Fibroblast of lung (primary cell): ENCODE results near the gene MACROD2. TPM values are rescaled to one million over a fixed set of nuclear protein-coding genes. Genes with fewer than 3 reads are reported as not detected.

Experiments used
- DNase-seq, 2 donors: peaks; one replicate each; pipeline versions ENCODE4 v3.0.0 to v3.0.0-alpha.2; 2010; ENCODE audit warnings: low read depth in 2 of 2
- H2AFZ ChIP-seq: 2 replicates; pipeline ENCODE4 v1.5.1; 2012; ENCODE audit warnings: low read length, control low read depth, inconsistent platforms
- H3K27ac ChIP-seq: 2 replicates; pipeline ENCODE4 v1.5.1; 2011; ENCODE audit warnings: low read length, control low read depth; ENCODE audit not compliant: insufficient read depth
- H3K27me3 ChIP-seq: 2 replicates; pipeline ENCODE4 v1.5.1; 2011; ENCODE audit warnings: mild to moderate bottlenecking, low read length; ENCODE audit not compliant: control insufficient read depth, insufficient read depth
- H3K36me3 ChIP-seq: 2 replicates; pipeline ENCODE4 v1.5.1; 2011; ENCODE audit warnings: low read length; ENCODE audit not compliant: control insufficient read depth, insufficient read depth
- H3K4me1 ChIP-seq: 2 replicates; pipeline ENCODE4 v1.5.1; 2011; ENCODE audit warnings: low read length; ENCODE audit not compliant: control insufficient read depth, insufficient read depth; ENCODE audit errors: extremely low read depth
- H3K4me2 ChIP-seq: 2 replicates; pipeline ENCODE4 v1.5.1; 2011; ENCODE audit warnings: low read length, control low read depth; ENCODE audit not compliant: insufficient read depth; ENCODE audit errors: extremely low read depth
- H3K4me3 ChIP-seq, 4 experiments: fragments of 200-600 bp in 1 of 4; sonication (generic) in 1 of 4; replicated peaks in 1 of 4; 2 replicates each; pipeline ENCODE4 v1.5.1; 2011 to 2016; ENCODE audit warnings: low read length in 4 of 4, low read depth in 3 of 4, mild to moderate bottlenecking in 3 of 4, control low read depth in 2 of 4, inconsistent platforms in 1 of 4, mixed read lengths in 1 of 4; ENCODE audit not compliant: insufficient read depth in 1 of 4; ENCODE audit errors: control extremely low read depth in 1 of 4
- H3K79me2 ChIP-seq: 2 replicates; pipeline ENCODE4 v1.5.1; 2012; ENCODE audit warnings: mild to moderate bottlenecking, low read length, inconsistent platforms; ENCODE audit not compliant: control insufficient read depth, insufficient read depth
- H3K9ac ChIP-seq: 2 replicates; pipeline ENCODE4 v1.5.1; 2011; ENCODE audit warnings: mild to moderate bottlenecking, low read length, control low read depth; ENCODE audit not compliant: insufficient read depth
- H3K9me3 ChIP-seq: 2 replicates; pipeline ENCODE4 v1.5.1; 2012; ENCODE audit warnings: low read depth, low read length; ENCODE audit not compliant: control insufficient read depth, insufficient read depth
- H4K20me1 ChIP-seq: 2 replicates; pipeline ENCODE4 v1.5.1; 2011; ENCODE audit warnings: low read length; ENCODE audit not compliant: control insufficient read depth, insufficient read depth; ENCODE audit errors: extremely low read depth
- EZH2 ChIP-seq: IDR thresholded peaks from 2 replicates; pipeline ENCODE4 v1.5.1; 2012; ENCODE audit warnings: low read length, control low read depth, mild to moderate bottlenecking; ENCODE audit errors: missing control alignments
- polyA plus RNA-seq, 2 donors: library from polyadenylated mRNA; depleted of rRNA in 1 of 2; stranded (reverse) in 1 of 2; unstranded in 1 of 2; fragments of >200 nt; gene quantifications; 2 replicates each; pipeline ENCODE4 v1.2.1, GENCODE V29; 2011 to 2012; ENCODE audit warnings: missing spikeins in 1 of 2
- total RNA-seq: library from RNA; depleted of rRNA; stranded (reverse); fragments of >200 nt; gene quantifications from 2 replicates; pipeline ENCODE4 v1.2.1, GENCODE V29; 2014
- TF ChIP-seq, protein P1 (sequence below), 2 donors: IDR thresholded peaks in 1 of 2; conservative IDR thresholded peaks in 1 of 2; 1 replicate in 1 of 2; 2 replicates in 1 of 2; pipeline ENCODE4 v1.5.1; 2011 to 2012; ENCODE audit warnings: low read length in 2 of 2, control low read depth in 1 of 2, inconsistent platforms in 1 of 2, low read depth in 1 of 2, mild to moderate bottlenecking in 1 of 2

MACROD2 gene
- total and polyA plus RNA-seq, 2 donors (not counting 1 experiment from before 2014, with no cell fraction given) = 0.54 to 1.7 TPM

- no peaks in the 10 kb centered on the region for H3K79me2 ChIP-seq
Measured at GRCh38 chr20:14885661-14886060, 890.3 kb downstream of the MACROD2 start.

DNA sequence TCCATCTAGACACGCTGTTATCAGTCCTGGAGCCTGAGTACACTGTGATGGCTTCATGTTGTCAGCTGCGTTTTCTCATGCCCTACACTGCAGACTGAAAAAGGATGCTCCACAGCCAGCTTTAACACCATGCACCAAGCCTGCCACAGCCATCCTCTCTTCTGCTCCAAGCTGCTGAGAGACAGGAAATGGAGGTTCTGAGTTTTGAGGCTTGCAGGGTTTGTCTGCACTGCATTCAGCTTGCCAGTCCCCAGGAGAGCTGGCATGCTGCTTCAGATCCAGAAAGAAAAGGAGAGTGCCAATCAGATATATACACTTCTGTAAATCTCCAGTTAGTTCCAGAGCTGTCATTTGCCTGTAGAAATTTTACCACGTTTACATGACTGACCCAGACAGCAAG lies 892.8 kb downstream of the MACROD2 start:
- no peaks in the 10 kb centered on the region for H3K79me2 ChIP-seq
- H3K9ac ChIP-seq = no peak overlapping the region
- no peaks in the 10 kb centered on the region for H3K9me3 ChIP-seq
- no peak for TF ChIP-seq EZH2
- TF ChIP-seq, protein P1, sequence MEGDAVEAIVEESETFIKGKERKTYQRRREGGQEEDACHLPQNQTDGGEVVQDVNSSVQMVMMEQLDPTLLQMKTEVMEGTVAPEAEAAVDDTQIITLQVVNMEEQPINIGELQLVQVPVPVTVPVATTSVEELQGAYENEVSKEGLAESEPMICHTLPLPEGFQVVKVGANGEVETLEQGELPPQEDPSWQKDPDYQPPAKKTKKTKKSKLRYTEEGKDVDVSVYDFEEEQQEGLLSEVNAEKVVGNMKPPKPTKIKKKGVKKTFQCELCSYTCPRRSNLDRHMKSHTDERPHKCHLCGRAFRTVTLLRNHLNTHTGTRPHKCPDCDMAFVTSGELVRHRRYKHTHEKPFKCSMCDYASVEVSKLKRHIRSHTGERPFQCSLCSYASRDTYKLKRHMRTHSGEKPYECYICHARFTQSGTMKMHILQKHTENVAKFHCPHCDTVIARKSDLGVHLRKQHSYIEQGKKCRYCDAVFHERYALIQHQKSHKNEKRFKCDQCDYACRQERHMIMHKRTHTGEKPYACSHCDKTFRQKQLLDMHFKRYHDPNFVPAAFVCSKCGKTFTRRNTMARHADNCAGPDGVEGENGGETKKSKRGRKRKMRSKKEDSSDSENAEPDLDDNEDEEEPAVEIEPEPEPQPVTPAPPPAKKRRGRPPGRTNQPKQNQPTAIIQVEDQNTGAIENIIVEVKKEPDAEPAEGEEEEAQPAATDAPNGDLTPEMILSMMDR (conservative IDR thresholded peaks at IDR 0.05 in 1 of 2, IDR thresholded peaks at IDR 0.05 in 1 of 2; ENCODE audit: low read depth in 1 of 2, low read length in 2 of 2) = no peak
- H3K27ac ChIP-seq = no peak overlapping the region
- H2AFZ ChIP-seq = no peak overlapping the region
- no peaks in the 10 kb centered on the region for H3K4me1 ChIP-seq
- no peaks in the 10 kb centered on the region for H3K27me3 ChIP-seq
- H3K36me3 ChIP-seq = no peaks in the 10 kb centered on the region
- DNase-seq = no peak
- no peak overlapping the region for H3K4me3 ChIP-seq
- no peak overlapping the region for H3K4me2 ChIP-seq
- H4K20me1 ChIP-seq = no peaks in the 10 kb centered on the region

More at GRCh38 chr20:14885661-14886060, 890.3 kb downstream of the MACROD2 start:
- H3K27me3 ChIP-seq = no peaks in the 10 kb centered on the region
- no peaks in the 10 kb centered on the region for H3K36me3 ChIP-seq
- TF ChIP-seq, protein P1 (conservative IDR thresholded peaks at IDR 0.05 in 1 of 2, IDR thresholded peaks at IDR 0.05 in 1 of 2; ENCODE audit: low read depth in 1 of 2, low read length in 2 of 2) = no peak
- no peak for TF ChIP-seq EZH2
- H3K4me1 ChIP-seq = no peaks in the 10 kb centered on the region
- DNase-seq = no peak
- no peak overlapping the region for H3K4me3 ChIP-seq
- no peaks in the 10 kb centered on the region for H3K9me3 ChIP-seq
- no peak overlapping the region for H3K27ac ChIP-seq
- H4K20me1 ChIP-seq = no peaks in the 10 kb centered on the region
- H3K9ac ChIP-seq = no peak overlapping the region
- no peak overlapping the region for H3K4me2 ChIP-seq
- H2AFZ ChIP-seq = no peak overlapping the region

GRCh38 chr20:14889496-14890255 lies 894.4 kb downstream of the MACROD2 start:
- no peak overlapping the region for H3K27ac ChIP-seq
- TF ChIP-seq EZH2 = no peak
- TF ChIP-seq, protein P1 (conservative IDR thresholded peaks at IDR 0.05 in 1 of 2, IDR thresholded peaks at IDR 0.05 in 1 of 2; ENCODE audit: low read depth in 1 of 2, low read length in 2 of 2) = no peak
- DNase-seq = no peak
- H3K9ac ChIP-seq = no peak overlapping the region
- H3K4me2 ChIP-seq = no peak overlapping the region
- H3K4me3 ChIP-seq = no peak overlapping the region
- no peaks in the 10 kb centered on the region for H3K36me3 ChIP-seq
- H3K27me3 ChIP-seq = no peaks in the 10 kb centered on the region
- no peaks in the 10 kb centered on the region for H3K9me3 ChIP-seq
- no peaks in the 10 kb centered on the region for H3K4me1 ChIP-seq
- H2AFZ ChIP-seq = no peak overlapping the region
- H4K20me1 ChIP-seq = no peaks in the 10 kb centered on the region
- no peaks in the 10 kb centered on the region for H3K79me2 ChIP-seq
